ENCODE data around the gene DLGAP1. TPM values are rescaled to one million over a fixed set of nuclear protein-coding genes. Genes with fewer than 3 reads are reported as not detected.

Gene DLGAP1
- total and polyA plus RNA-seq, 9 donors: 2.0 to 42.7 (median 3.8) TPM

DNA sequence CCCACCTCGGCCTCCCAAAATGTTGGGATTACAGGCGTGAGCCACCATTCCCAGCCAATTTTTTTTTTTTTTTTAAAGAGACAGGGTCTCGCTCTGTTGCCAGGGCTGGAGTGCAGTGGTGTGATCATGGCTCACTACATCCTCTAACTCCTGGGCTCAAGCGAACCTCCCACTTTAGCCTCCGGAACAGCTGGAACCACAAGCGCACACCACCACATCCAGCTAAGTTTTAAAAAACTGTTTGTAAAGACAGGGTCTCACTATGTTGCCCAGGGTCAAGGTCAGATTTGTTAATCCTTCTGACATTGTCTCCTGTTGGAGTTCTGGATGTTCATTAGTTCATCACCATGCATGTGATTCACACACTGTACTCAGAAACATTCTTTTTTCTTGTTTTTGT is 855.2 kb downstream of the DLGAP1 start:
- DNase-seq: peak in 1 of 5 donors; percentile 23
- intact Hi-C loops (cut with DNase I): loop anchor here in 2 of 4 donors (5.0 to 10.0 kb wide), 3 partner anchors 52 to 145 kb away; partner anchors contain the start of gene TGIF1 (in 1 of the 2)
- Histone ChIP-seq H3K4me1 (ENCODE audit: insufficient read depth) (peaks cover 9% of the 10 kb centered on the region), H3K9me3 (no peaks in the 10 kb centered on the region), H3K36me3 (no peaks in the 10 kb centered on the region), H3K4me3 (no peak overlapping the region), H3K27ac (no peak overlapping the region), H3K27me3 (no peaks in the 10 kb centered on the region)
- 85 to 89% (median 86%) methylated on average over 6 of the region's 6 CpGs for WGBS, 3 donors
- TF ChIP-seq EP300 (IDR thresholded peaks at IDR 0.05) (no peak), CTCF (IDR thresholded peaks at IDR 0.05) (no peak), POLR2A (IDR thresholded peaks at IDR 0.05) (no peak)

DNA sequence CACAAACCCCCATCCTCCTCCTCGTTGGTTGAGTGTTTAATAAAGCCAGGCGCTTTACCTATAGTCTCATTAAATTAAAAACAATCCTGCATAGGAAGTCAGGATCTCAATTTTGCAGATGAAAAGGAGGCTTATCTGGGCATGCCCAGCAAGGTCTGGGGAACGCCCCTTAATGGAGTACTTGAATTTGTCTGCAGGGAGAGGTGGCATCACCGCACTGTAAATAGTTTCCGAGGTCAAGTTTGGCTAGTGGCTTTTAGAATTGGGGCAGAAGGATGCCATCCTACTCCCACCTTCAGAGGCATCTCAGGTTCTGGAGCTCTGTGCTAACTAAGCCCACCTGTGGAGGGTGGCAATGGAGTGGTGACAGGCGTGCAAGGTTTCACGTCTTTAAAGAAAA is 855.9 kb downstream of the DLGAP1 start:
- no peaks in the 10 kb centered on the region for H3K27me3 ChIP-seq
- WGBS, 3 donors: 92 to 95% (median 93%) methylated on average over 7 of the region's 7 CpGs
- H3K4me1 ChIP-seq (ENCODE audit: insufficient read depth): peaks cover 9% of the 10 kb centered on the region
- TF ChIP-seq POLR2A (IDR thresholded peaks at IDR 0.05) (no peak), CTCF (IDR thresholded peaks at IDR 0.05) (no peak), EP300 (IDR thresholded peaks at IDR 0.05) (no peak)
- no peak overlapping the region for H3K4me3 ChIP-seq
- H3K9me3 ChIP-seq: no peaks in the 10 kb centered on the region
- no peak for DNase-seq
- no peak overlapping the region for H3K27ac ChIP-seq
- H3K36me3 ChIP-seq: no peaks in the 10 kb centered on the region
- intact Hi-C loops (cut with DNase I): loop anchor here in 2 of 4 donors (5.0 to 10.0 kb wide), 3 partner anchors 53 to 144 kb away; partner anchors contain the start of gene TGIF1 (in 1 of the 2)

DNA sequence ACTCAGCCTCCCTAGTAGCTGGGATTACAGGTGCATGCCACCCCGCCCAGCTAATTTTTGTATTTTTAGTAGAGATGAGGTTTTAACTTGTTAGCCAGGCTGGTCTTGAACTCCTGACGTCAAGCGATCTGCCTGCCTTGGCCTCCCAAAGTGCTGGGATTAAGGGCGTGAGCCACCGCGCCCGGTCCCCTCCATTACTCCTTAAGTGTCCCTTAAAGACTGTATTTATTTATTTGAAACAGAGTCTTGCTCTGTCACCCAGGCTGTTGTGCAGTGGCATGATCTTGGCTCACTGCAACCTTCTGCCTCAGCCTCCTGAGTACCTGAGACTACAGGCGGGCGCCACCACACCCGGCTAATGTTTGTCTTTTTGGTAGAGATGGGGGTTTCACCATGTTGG is 856.5 kb downstream of the DLGAP1 start:
- peaks cover 9% of the 10 kb centered on the region for H3K4me1 ChIP-seq (ENCODE audit: insufficient read depth)

More for the DNA sequence above, 856.5 kb downstream of the DLGAP1 start:
- no peaks in the 10 kb centered on the region for H3K9me3 ChIP-seq
- no peak for DNase-seq
- 97 to 98% (median 98%) methylated on average over 10 of the region's 10 CpGs for WGBS, 3 donors
- H3K27me3 ChIP-seq: no peaks in the 10 kb centered on the region
- peak overlapping the region in 1 of 2 donors; percentile 18 for H3K27ac ChIP-seq
- no peaks in the 10 kb centered on the region for H3K36me3 ChIP-seq
- TF ChIP-seq CTCF (IDR thresholded peaks at IDR 0.05) (no peak), POLR2A (IDR thresholded peaks at IDR 0.05) (no peak)
- intact Hi-C loops (cut with DNase I): loop anchor here in 2 of 4 donors (5.0 to 10.0 kb wide), 3 partner anchors 54 to 144 kb away; partner anchors contain the start of gene TGIF1 (in 1 of the 2)
- H3K4me3 ChIP-seq: no peak overlapping the region
